Measurements from ENCODE around the gene POU6F2.

- no peak for TF ChIP-seq ZNF248 (tag by site-specific recombination; IDR thresholded peaks at IDR 0.05)
- TF ChIP-seq CTCF (tag by site-specific recombination; IDR thresholded peaks at IDR 0.05) = no peak
- TF ChIP-seq ZNF645 (tag by site-specific recombination; IDR thresholded peaks at IDR 0.05) = no peak
- no peak for TF ChIP-seq ZNF138 (tag by site-specific recombination; IDR thresholded peaks at IDR 0.05; ENCODE audit: borderline replicate concordance)
- no peak for TF ChIP-seq REST (tag by site-specific recombination; IDR thresholded peaks at IDR 0.05)
- TF ChIP-seq PRDM2 (tag by site-specific recombination; IDR thresholded peaks at IDR 0.05; ENCODE audit: borderline replicate concordance) = no peak
- no peak for TF ChIP-seq ZNF274 (IDR thresholded peaks at IDR 0.05; ENCODE audit: low read length)
- TF ChIP-seq ZNF274 (tag by site-specific recombination; IDR thresholded peaks at IDR 0.05; ENCODE audit: borderline replicate concordance) = no peak
- no peak for TF ChIP-seq ZBTB8A (tag by site-specific recombination; IDR thresholded peaks at IDR 0.05)
- TF ChIP-seq ZNF133 (tag by site-specific recombination; IDR thresholded peaks at IDR 0.05) = no peak
- TF ChIP-seq ZNF660 (tag by site-specific recombination; IDR thresholded peaks at IDR 0.05) = no peak
- no peak for TF ChIP-seq PATZ1 (tag by site-specific recombination; IDR thresholded peaks at IDR 0.05)
- no peak for TF ChIP-seq ZNF433 (tag by site-specific recombination; IDR thresholded peaks at IDR 0.05; ENCODE audit: low read depth)
Measured at GRCh38 chr7:39446546-39446945, 468.8 kb downstream of the POU6F2 start.

All from HEK293 (cell line).